Uterus (tissue), 2 donors: ENCODE measurements around the gene GDF9.

Source experiments
- POLR2A ChIP-seq, 2 donors: fragments of 450-650 bp; IDR thresholded peaks; one replicate each; pipeline ENCODE4 v1.6.1; 2016; ENCODE audit warnings: antibody characterized with exemption in 2 of 2, mild to moderate bottlenecking in 1 of 2, moderate library complexity in 1 of 2
- TF ChIP-seq, protein P1 (sequence below), 4 experiments: fragments of 200-600 bp in 2 of 4; fragments of 450-650 bp in 2 of 4; sonication (generic) in 2 of 4; IDR thresholded peaks; one replicate each; pipeline ENCODE4 v1.5.1; 2016 to 2019; ENCODE audit warnings: antibody characterized with exemption in 4 of 4, mild to moderate bottlenecking in 2 of 4, moderate library complexity in 1 of 4

DNA sequence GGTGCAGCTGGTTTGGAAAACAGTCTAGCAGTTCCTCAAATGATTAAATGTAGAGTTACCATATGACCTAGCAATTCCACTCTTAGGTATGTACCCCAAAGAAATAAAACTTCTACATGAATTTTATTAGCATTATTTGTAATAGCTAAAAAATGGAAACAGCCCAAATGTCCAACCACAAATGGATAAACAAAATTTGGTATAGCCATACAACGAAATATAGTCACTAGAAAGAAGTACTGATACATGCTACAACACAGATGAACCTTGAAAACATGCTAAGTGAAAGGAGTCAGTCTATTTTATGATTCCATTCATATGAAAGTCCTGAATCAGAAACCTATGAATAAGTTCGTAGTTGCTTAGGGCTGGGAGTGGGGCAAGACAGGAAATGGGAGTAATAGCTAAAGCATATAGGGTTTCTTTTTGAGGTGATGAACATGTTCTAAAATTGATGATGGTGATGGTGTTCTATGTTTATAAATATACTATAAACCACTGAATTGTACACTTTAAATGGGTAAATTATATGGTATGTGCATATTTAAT lies 6.3 kb downstream of the GDF9 start:
- TF ChIP-seq, protein P1, sequence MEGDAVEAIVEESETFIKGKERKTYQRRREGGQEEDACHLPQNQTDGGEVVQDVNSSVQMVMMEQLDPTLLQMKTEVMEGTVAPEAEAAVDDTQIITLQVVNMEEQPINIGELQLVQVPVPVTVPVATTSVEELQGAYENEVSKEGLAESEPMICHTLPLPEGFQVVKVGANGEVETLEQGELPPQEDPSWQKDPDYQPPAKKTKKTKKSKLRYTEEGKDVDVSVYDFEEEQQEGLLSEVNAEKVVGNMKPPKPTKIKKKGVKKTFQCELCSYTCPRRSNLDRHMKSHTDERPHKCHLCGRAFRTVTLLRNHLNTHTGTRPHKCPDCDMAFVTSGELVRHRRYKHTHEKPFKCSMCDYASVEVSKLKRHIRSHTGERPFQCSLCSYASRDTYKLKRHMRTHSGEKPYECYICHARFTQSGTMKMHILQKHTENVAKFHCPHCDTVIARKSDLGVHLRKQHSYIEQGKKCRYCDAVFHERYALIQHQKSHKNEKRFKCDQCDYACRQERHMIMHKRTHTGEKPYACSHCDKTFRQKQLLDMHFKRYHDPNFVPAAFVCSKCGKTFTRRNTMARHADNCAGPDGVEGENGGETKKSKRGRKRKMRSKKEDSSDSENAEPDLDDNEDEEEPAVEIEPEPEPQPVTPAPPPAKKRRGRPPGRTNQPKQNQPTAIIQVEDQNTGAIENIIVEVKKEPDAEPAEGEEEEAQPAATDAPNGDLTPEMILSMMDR (IDR thresholded peaks at IDR 0.05): no peak
- TF ChIP-seq POLR2A (IDR thresholded peaks at IDR 0.05): no peak
